Amygdala (tissue), 56 donors: ENCODE data around the gene FMN1.
"Not testable (repeated sequence)": the region's sequence is repeated elsewhere in the genome, so short reads cannot be mapped to it uniquely, and the experiment has no call there.

Experiments used
- DNase-seq, 56 donors: peaks; one replicate each; lab custom pipeline; 2025; lab: John Stamatoyannopoulos, UW

Gene FMN1

GRCh38 chr15:33098094-33099058 lies 96.1 kb downstream of the FMN1 start:
- no peak for DNase-seq

GRCh38 chr15:33096134-33096533 lies 98.4 kb downstream of the FMN1 start:
- no peak for DNase-seq

GRCh38 chr15:33095641-33096040 lies 98.9 kb downstream of the FMN1 start:
- DNase-seq = no peak

- DNase-seq = no peak
Observed at GRCh38 chr15:33094336-33094735, 100.2 kb downstream of the FMN1 start.

- DNase-seq = no peak
Observed at GRCh38 chr15:33093222-33093621, 101.3 kb downstream of the FMN1 start.

GRCh38 chr15:33091983-33092693 lies 102.4 kb downstream of the FMN1 start:
- no peak for DNase-seq

- no peak for DNase-seq
Observed at GRCh38 chr15:33089878-33090757, 104.4 kb downstream of the FMN1 start.

GRCh38 chr15:33089165-33089877 lies 105.2 kb downstream of the FMN1 start:
- DNase-seq = no peak

GRCh38 chr15:33086500-33087121 lies 107.9 kb downstream of the FMN1 start:
- DNase-seq = peak in 2 of 56 donors; percentile 1 to 31

- DNase-seq = no peak
Observed at GRCh38 chr15:33084661-33085060, 109.9 kb downstream of the FMN1 start.

GRCh38 chr15:33083232-33084081 lies 111.1 kb downstream of the FMN1 start:
- no peak for DNase-seq

GRCh38 chr15:33080006-33080405 lies 114.5 kb downstream of the FMN1 start:
- no peak for DNase-seq

GRCh38 chr15:33078607-33079006 lies 115.9 kb downstream of the FMN1 start:
- DNase-seq = no peak

GRCh38 chr15:33076937-33077336 lies 117.6 kb downstream of the FMN1 start:
- no peak for DNase-seq

- DNase-seq = no peak
Observed at GRCh38 chr15:33074942-33075341, 119.6 kb downstream of the FMN1 start.

- DNase-seq = no peak
Observed at GRCh38 chr15:33074212-33074611, 120.3 kb downstream of the FMN1 start.

- DNase-seq = no peak
Observed at GRCh38 chr15:33071451-33071850, 123.1 kb downstream of the FMN1 start.

- DNase-seq = not testable (repeated sequence)
Observed at GRCh38 chr15:33069903-33070302, 124.6 kb downstream of the FMN1 start.

- DNase-seq = no peak
Observed at GRCh38 chr15:33069161-33069560, 125.4 kb downstream of the FMN1 start.
